K562 (cell line): Measurements from ENCODE around the gene CCDC93. TPM values are rescaled to one million over a fixed set of nuclear protein-coding genes. Genes with fewer than 3 reads are reported as not detected.

ENCODE experiments used
- ATAC-seq: fragments of 200-7000 bp; cut with Tn5 transposase; 3 replicates; pipeline ENCODE4 v1.9.1; 2020; ENCODE audit warnings: moderate library complexity
- BruUV-seq: library from RNA; stranded (reverse); fragments of 400-500 nt; replicated peaks from 2 replicates; lab custom pipeline; 2021; lab: Mats Ljungman, UMichigan
- CTCF ChIA-PET: fragments of 300-600 bp; formaldehyde crosslinking; extraction: SDS; loops from one replicate; lab custom pipeline; 2021; ENCODE audit warnings: low intra/inter-chr PET ratio; lab: Yijun Ruan, JAX
- POLR2A ChIA-PET: fragments of 300-600, 350-650 bp; sonication (Branson Sonifier 250); formaldehyde crosslinking; extraction: SDS; loops from one replicate; lab custom pipeline; 2021; ENCODE audit warnings: antibody characterized with exemption, inconsistent platforms; lab: Yijun Ruan, JAX
- DNase-seq, 4 experiments: peaks; one replicate each; pipeline versions ENCODE4 v3.0.0 to v3.0.0-alpha.2; 2011 to 2018; ENCODE audit warnings: low spot score in 3 of 4, mixed read lengths in 3 of 4; ENCODE audit errors: extremely low read depth in 1 of 4
- FAIRE-seq: peaks from 2 replicates; lab custom pipeline; 2011; peaks lifted over from hg19 to GRCh38; lab: Jason Lieb, UNC
- H2AFZ ChIP-seq: 2 replicates; pipeline ENCODE4 v1.6.0; 2011; ENCODE audit warnings: low read depth, low read length, control low read depth, inconsistent platforms
- H3K27ac ChIP-seq: fragments of 200-600 bp; 3 replicates; pipeline ENCODE4 v1.8.0; 2011; ENCODE audit warnings: low read depth, mild to moderate bottlenecking, control low read depth, inconsistent platforms, low read length, moderate library complexity, mixed read lengths; ENCODE audit errors: extremely low read depth
- H3K27me3 ChIP-seq, 2 experiments: fragments of 300-600 bp in 1 of 2; 2 replicates in 1 of 2; 3 replicates in 1 of 2; pipeline versions ENCODE4 v1.6.0 to v1.8.0; 2011; ENCODE audit warnings: inconsistent platforms in 2 of 2, low read length in 2 of 2, mild to moderate bottlenecking in 1 of 2, mixed read lengths in 1 of 2, moderate library complexity in 1 of 2; ENCODE audit not compliant: control insufficient read depth in 2 of 2, insufficient read depth in 2 of 2
- H3K36me3 ChIP-seq: fragments of 300-600 bp; 3 replicates; pipeline ENCODE4 v1.8.0; 2011; ENCODE audit warnings: mild to moderate bottlenecking, low read length, inconsistent platforms; ENCODE audit not compliant: control insufficient read depth, insufficient read depth
- H3K4me1 ChIP-seq, 2 experiments: fragments of 200-600 bp in 1 of 2; replicated peaks in 1 of 2; 2 replicates in 1 of 2; 3 replicates in 1 of 2; pipeline versions ENCODE4 v1.5.1 to v1.8.0; 2011; ENCODE audit warnings: inconsistent platforms in 2 of 2, low read length in 2 of 2, mild to moderate bottlenecking in 1 of 2, mixed read lengths in 1 of 2, moderate library complexity in 1 of 2; ENCODE audit not compliant: control insufficient read depth in 2 of 2, insufficient read depth in 2 of 2
- H3K4me2 ChIP-seq: 2 replicates; pipeline ENCODE4 v1.6.1; 2011; ENCODE audit warnings: low read length, control low read depth, inconsistent platforms, mixed read lengths; ENCODE audit not compliant: insufficient read depth
- H3K4me3 ChIP-seq: fragments of 200-600 bp; sonication (generic), shearing (Covaris generic); 2 replicates; pipeline ENCODE4 v1.5.1; 2016; ENCODE audit warnings: control low read depth, inconsistent platforms
- H3K79me2 ChIP-seq: fragments of 200-600 bp; 3 replicates; pipeline ENCODE4 v1.8.0; 2011; ENCODE audit warnings: low read length, inconsistent platforms; ENCODE audit not compliant: control insufficient read depth, insufficient read depth
- H3K9ac ChIP-seq, 2 experiments: 2 replicates each; pipeline versions ENCODE4 v1.6.0 to v1.6.1; 2011; ENCODE audit warnings: low read depth in 2 of 2, low read length in 2 of 2, control low read depth in 1 of 2, inconsistent platforms in 1 of 2, mild to moderate bottlenecking in 1 of 2, mixed read lengths in 1 of 2; ENCODE audit not compliant: insufficient read depth in 1 of 2
- H3K9me1 ChIP-seq: one replicate; pipeline ENCODE4 v1.6.0; 2011; ENCODE audit warnings: inconsistent platforms, mild to moderate bottlenecking, low read length, moderate library complexity; ENCODE audit not compliant: control insufficient read depth, insufficient read depth
- H3K9me3 ChIP-seq: replicated peaks from 2 replicates; pipeline ENCODE4 v1.5.1; 2011; ENCODE audit warnings: low read depth, low read length, inconsistent platforms; ENCODE audit not compliant: control insufficient read depth, insufficient read depth
- H4K20me1 ChIP-seq: replicated peaks from 2 replicates; pipeline ENCODE4 v1.6.1; 2011; ENCODE audit warnings: low read length, inconsistent platforms, mixed read lengths; ENCODE audit not compliant: control insufficient read depth, insufficient read depth
- KDM5B ChIP-seq: fragments of 200-600 bp; sonication (generic); IDR thresholded peaks from 2 replicates; pipeline ENCODE4 v1.6.1; 2012; ENCODE audit warnings: low read depth, mild to moderate bottlenecking, moderate library complexity, low read length, control low read depth, inconsistent platforms; ENCODE audit not compliant: insufficient replicate concordance
- NR2F6 ChIP-seq: fragments of 450-650 bp; formaldehyde crosslinking; IDR thresholded peaks from 2 replicates; pipeline ENCODE4 v1.4.0; 2020; ENCODE audit warnings: mild to moderate bottlenecking
- ZNF197 ChIP-seq: fragments of 200-800 bp; sonication (Bioruptor generic); IDR thresholded peaks from 2 replicates; pipeline ENCODE4 v1.6.1; 2016; ENCODE audit warnings: low read depth, missing genetic modification characterization, missing compliant biosample characterization
- ZNF324 ChIP-seq: fragments of 250-450 bp; sonication (Bioruptor Pico); IDR thresholded peaks from 2 replicates; pipeline ENCODE4 v1.4.0; 2020; ENCODE audit warnings: mild to moderate bottlenecking
- ZNF584 ChIP-seq: fragments of 200-800 bp; sonication (Bioruptor generic); IDR thresholded peaks from 2 replicates; pipeline ENCODE4 v1.6.1; 2016; ENCODE audit warnings: low read depth, mild to moderate bottlenecking, missing genetic modification characterization, missing compliant biosample characterization
- WGBS: fragments of 100-300 bp; shearing (Covaris generic); methylation state at CpG from one replicate; pipeline ENCODE4 v1.1.6; 2016; ENCODE audit warnings: low coverage, mixed read lengths; ENCODE audit not compliant: insufficient coverage; ENCODE audit errors: missing lambda C conversion rate; 5-methylcytosine and 5-hydroxymethylcytosine counted together
- in situ Hi-C: fragments of 300-500 bp; cut with MboI; formaldehyde crosslinking; loops from 4 replicates; pipeline ENCODE4 v1.15.0; 2018; ENCODE audit warnings: inconsistent platforms, mixed read lengths
- intact Hi-C: fragments of 100-400 bp; cut with micrococcal nuclease; formaldehyde crosslinking; loops from 2 replicates; pipeline ENCODE4 v1.14.2; 2022
- polyA plus RNA-seq, 8 experiments: library from polyadenylated mRNA; depleted of rRNA in 4 of 8; stranded (reverse) in 5 of 8; unstranded in 3 of 8; fragments of >200 nt; fragmentation: Nextera tagmentation in 2 of 8; fragmentation: Illumina TruSeq in 1 of 8; extraction: Ambion mirVana in 2 of 8; extraction: Trizol in 1 of 8; gene quantifications; 2 replicates each; pipeline versions ENCODE4 v1.2.1 to v1.2.3, GENCODE V29; 2011 to 2014; ENCODE audit warnings: inconsistent platforms in 1 of 8, missing spikeins in 1 of 8
- total RNA-seq, 7 experiments: library from RNA; depleted of rRNA in 6 of 7; stranded (reverse); fragments of >200 nt in 6 of 7; fragmentation: Illumina TruSeq in 2 of 7; extraction: Trizol in 2 of 7; gene quantifications; 2 replicates each; pipeline versions ENCODE4 v1.2.1 to v1.2.3, GENCODE V29; 2011 to 2021; ENCODE audit warnings: low replicate concordance in 1 of 7
- TF ChIP-seq, protein P1 (sequence below): fragments of 250-450 bp; sonication (Bioruptor Pico); IDR thresholded peaks from 2 replicates; pipeline ENCODE4 v1.5.0; 2021; ENCODE audit warnings: mild to moderate bottlenecking, moderate library complexity

CCDC93 gene
- total and polyA plus RNA-seq, 9 of the 15 experiments (the other 6 are each of a cell fraction or from before 2014, with no cell fraction given) = 3.3 to 19.3 (median 12.4) TPM

DNA sequence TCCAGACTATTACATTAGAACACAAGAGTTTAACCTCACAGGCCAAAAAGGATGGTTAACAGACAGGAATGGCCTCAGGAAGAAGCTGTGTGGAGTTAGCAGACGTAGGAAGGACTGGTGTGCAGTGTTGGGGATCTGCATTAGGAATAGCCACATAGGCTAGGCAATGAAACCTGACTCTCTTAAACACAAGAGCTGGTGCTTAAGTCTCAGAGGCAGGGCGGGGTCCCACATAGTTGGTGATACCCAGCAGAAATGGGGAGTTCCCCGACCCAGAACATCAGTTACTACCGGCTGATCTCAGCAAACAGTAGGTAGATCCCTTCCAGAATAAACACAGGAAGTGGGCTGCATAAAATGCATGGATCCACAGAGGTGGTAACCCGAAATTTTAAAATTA, 64.1 kb downstream of the CCDC93 start:
- ATAC-seq (no peak), DNase-seq (no peak), FAIRE-seq (no peak)
- H3K27ac ChIP-seq = no peak overlapping the region
- H3K9me3 ChIP-seq = no peaks in the 10 kb centered on the region
- H3K4me1 ChIP-seq = no peaks in the 10 kb centered on the region; a peak in 2 of 5 replicates
- H3K36me3 ChIP-seq = peaks cover 92% of the 10 kb centered on the region
- no peak overlapping the region for H3K4me3 ChIP-seq
- H4K20me1 ChIP-seq = no peaks in the 10 kb centered on the region; the same call in 1 of the 2 replicates
- CTCF ChIA-PET = no interaction called here
- TF ChIP-seq, protein P1, sequence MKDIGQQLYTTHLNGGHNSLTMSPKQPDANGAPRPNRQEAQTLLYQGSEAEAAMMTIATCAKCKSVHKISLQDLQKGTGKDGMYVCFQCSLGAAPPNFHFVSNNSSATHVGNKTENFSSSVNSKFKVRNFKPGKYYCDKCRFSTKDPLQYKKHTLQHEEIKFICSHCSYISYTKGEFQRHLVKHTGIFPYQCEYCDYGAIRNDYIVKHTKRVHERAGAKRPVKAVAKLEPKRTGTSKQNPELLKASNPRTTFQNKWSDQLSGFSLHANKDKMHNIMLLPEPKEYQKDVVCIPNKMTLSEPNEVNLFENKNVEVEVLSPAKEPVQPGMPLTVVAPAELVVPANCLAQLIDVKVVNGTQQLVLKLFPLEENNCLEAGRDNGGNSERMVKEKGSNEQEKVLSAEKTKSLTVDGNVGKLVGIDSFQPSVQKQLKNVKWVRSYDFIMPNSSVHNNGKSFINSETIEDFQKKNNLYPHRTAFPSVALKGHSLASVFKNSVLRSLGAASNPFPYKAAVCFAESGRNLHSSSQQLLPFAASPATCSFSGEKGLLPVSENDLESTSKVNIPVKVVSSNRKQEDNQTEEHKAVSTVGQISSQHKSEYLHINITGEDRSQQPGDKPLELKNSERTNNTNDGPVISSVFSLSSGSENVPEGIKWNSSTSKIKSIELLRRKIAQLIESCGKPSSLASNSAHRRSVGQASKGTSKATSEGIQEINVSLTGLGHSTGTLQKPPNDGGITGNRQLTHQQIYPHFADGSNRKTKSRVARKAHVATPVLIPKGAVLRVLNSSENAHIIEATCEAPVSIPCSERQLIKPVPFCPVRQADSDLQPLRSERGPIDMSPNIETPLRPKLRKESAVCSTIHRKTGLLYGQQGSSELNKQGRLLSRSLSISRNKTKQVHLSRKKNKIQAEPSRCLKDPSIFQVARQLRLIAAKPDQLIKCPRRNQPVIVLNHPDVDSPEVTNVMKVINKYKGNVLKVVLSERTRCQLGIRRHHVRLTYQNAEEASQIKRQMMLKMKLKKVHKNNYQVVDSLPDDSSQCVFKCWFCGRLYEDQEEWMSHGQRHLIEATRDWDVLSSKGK (CRISPR knock-in tag) = no peak
- TF ChIP-seq NR2F6 = no peak
- TF ChIP-seq ZNF584 = no peak
- no peak for TF ChIP-seq KDM5B
- no peak for TF ChIP-seq ZNF324
- TF ChIP-seq ZNF197 (CRISPR knock-in tag) = no peak
- POLR2A ChIA-PET = interaction anchor here (1.1 kb wide), 1 partner anchor 10 kb away, joined by 4 read pairs; no protein-coding TSS in a partner anchor
- no peaks in the 10 kb centered on the region for H3K9me1 ChIP-seq
- no peak overlapping the region for H3K4me2 ChIP-seq
- intact Hi-C loops = no loop called here
- no peaks in the 10 kb centered on the region for H3K27me3 ChIP-seq
- H3K9ac ChIP-seq = no peak overlapping the region
- no peak overlapping the region for H2AFZ ChIP-seq
- BruUV-seq = no TSS peak
- H3K79me2 ChIP-seq = no peaks in the 10 kb centered on the region
- 81% methylated on average over 5 of the region's 5 CpGs for WGBS
- in situ Hi-C loops = no loop called here
